HepG2 (cell line): ENCODE data around the gene UBXN1. TPM values are rescaled to one million over a fixed set of nuclear protein-coding genes. Genes with fewer than 3 reads are reported as not detected.

Source experiments
- AFF4 ChIP-seq: sonication (generic); formaldehyde crosslinking; IDR thresholded peaks from 2 replicates; pipeline ENCODE4 v1.4.0; 2020; ENCODE audit warnings: missing genetic modification reagents
- CBX5 ChIP-seq: sonication (generic); formaldehyde crosslinking; IDR thresholded peaks from 2 replicates; pipeline ENCODE4 v1.4.0; 2020; ENCODE audit warnings: missing genetic modification reagents, borderline replicate concordance
- CENPT ChIP-seq: sonication (generic); formaldehyde crosslinking; IDR thresholded peaks from 2 replicates; pipeline ENCODE4 v1.8.0; 2022; ENCODE audit warnings: low read depth, mild to moderate bottlenecking, moderate library complexity, missing genetic modification reagents
- ELF3 ChIP-seq: IDR thresholded peaks from 2 replicates; pipeline ENCODE4 v1.6.1; 2016; ENCODE audit warnings: missing genetic modification reagents, missing compliant biosample characterization
- ESRRA ChIP-seq: sonication (generic); formaldehyde crosslinking; IDR thresholded peaks from 2 replicates; pipeline ENCODE4 v1.5.1; 2020; ENCODE audit warnings: mild to moderate bottlenecking, low read depth, missing genetic modification reagents
- HOXA3 ChIP-seq: sonication (generic); formaldehyde crosslinking; IDR thresholded peaks from 2 replicates; pipeline ENCODE4 v1.5.0; 2020; ENCODE audit warnings: missing genetic modification reagents
- MED1 ChIP-seq: sonication (generic); formaldehyde crosslinking; IDR thresholded peaks from 2 replicates; pipeline ENCODE4 v1.4.0; 2020; ENCODE audit warnings: missing genetic modification reagents
- NR2C2 ChIP-seq: sonication (generic); formaldehyde crosslinking; IDR thresholded peaks from 2 replicates; pipeline ENCODE4 v1.4.0; 2020; ENCODE audit warnings: missing genetic modification reagents, mild to moderate bottlenecking, moderate library complexity, borderline replicate concordance
- SALL2 ChIP-seq: sonication (generic); formaldehyde crosslinking; IDR thresholded peaks from 2 replicates; pipeline ENCODE4 v1.8.1; 2023; ENCODE audit warnings: mild to moderate bottlenecking, missing genetic modification reagents, inconsistent platforms
- SAP130 ChIP-seq: IDR thresholded peaks from 2 replicates; pipeline ENCODE4 v1.6.1; 2016; ENCODE audit warnings: low read depth
- SMAD1 ChIP-seq: sonication (generic); formaldehyde crosslinking; IDR thresholded peaks from 2 replicates; pipeline ENCODE4 v1.4.0; 2020; ENCODE audit warnings: missing genetic modification reagents, low read depth, mild to moderate bottlenecking, borderline replicate concordance
- THAP9 ChIP-seq: sonication (generic); formaldehyde crosslinking; IDR thresholded peaks from 2 replicates; pipeline ENCODE4; 2020; ENCODE audit warnings: missing genetic modification reagents, mild to moderate bottlenecking, borderline replicate concordance
- YEATS2 ChIP-seq: sonication (generic); formaldehyde crosslinking; IDR thresholded peaks from 2 replicates; pipeline ENCODE4 v1.4.0; 2020; ENCODE audit warnings: missing genetic modification reagents, borderline replicate concordance
- ZFP62 ChIP-seq: sonication (generic); formaldehyde crosslinking; IDR thresholded peaks from 2 replicates; pipeline ENCODE4 v1.4.0; 2020; ENCODE audit warnings: missing genetic modification reagents
- ZNF431 ChIP-seq: sonication (generic); formaldehyde crosslinking; IDR thresholded peaks from 2 replicates; pipeline ENCODE4 v1.9.0; 2022; ENCODE audit warnings: missing genetic modification reagents, low read depth, mild to moderate bottlenecking, borderline replicate concordance
- ZNF607 ChIP-seq: sonication (generic); formaldehyde crosslinking; IDR thresholded peaks from 2 replicates; pipeline ENCODE4 v1.5.1; 2020; ENCODE audit warnings: missing genetic modification reagents, mild to moderate bottlenecking, borderline replicate concordance
- ZNF7 ChIP-seq: IDR thresholded peaks from 2 replicates; pipeline ENCODE4 v1.6.1; 2016; ENCODE audit warnings: missing biosample characterization, missing genetic modification reagents
- ZNF713 ChIP-seq: sonication (generic); formaldehyde crosslinking; IDR thresholded peaks from 2 replicates; pipeline ENCODE4 v1.4.0; 2020; ENCODE audit warnings: mild to moderate bottlenecking, missing genetic modification reagents
- ZNF878 ChIP-seq: sonication (generic); formaldehyde crosslinking; IDR thresholded peaks from 2 replicates; pipeline ENCODE4 v1.8.1; 2023; ENCODE audit warnings: mild to moderate bottlenecking, missing genetic modification reagents, moderate library complexity
- polyA plus RNA-seq, 8 experiments: library from polyadenylated mRNA; depleted of rRNA in 3 of 8; stranded (reverse) in 7 of 8; unstranded in 1 of 8; fragments of >200 nt; fragmentation: Illumina TruSeq in 4 of 8; extraction: Trizol in 4 of 8; gene quantifications; 2 replicates each; pipeline versions ENCODE4 v1.2.1 to v1.2.3, GENCODE V29; 2011 to 2016; ENCODE audit warnings: low read depth in 4 of 8, missing spikeins in 1 of 8, mixed read lengths in 1 of 8; ENCODE audit not compliant: insufficient read depth in 1 of 8
- total RNA-seq, 5 experiments: library from RNA; depleted of rRNA; stranded (reverse); fragments of >200 nt; fragmentation: Illumina TruSeq; extraction: Trizol; gene quantifications; 2 replicates each; pipeline ENCODE4 v1.2.3, GENCODE V29; 2016; ENCODE audit warnings: low read depth in 1 of 5
- TF ChIP-seq, protein P1 (sequence below): sonication (generic); formaldehyde crosslinking; IDR thresholded peaks from 2 replicates; pipeline ENCODE4 v1.5.0; 2020; ENCODE audit warnings: missing genetic modification reagents
- TF ChIP-seq, protein P2 (sequence below): IDR thresholded peaks from 2 replicates; pipeline ENCODE4 v1.6.1; 2012; ENCODE audit warnings: low read depth, low read length, improper control_type of control experiment

Gene UBXN1
- total and polyA plus RNA-seq, 2 of the 13 experiments (the other 11 are each of a cell fraction or from before 2014, with no cell fraction given) = 47.5 to 52.4 TPM

DNA sequence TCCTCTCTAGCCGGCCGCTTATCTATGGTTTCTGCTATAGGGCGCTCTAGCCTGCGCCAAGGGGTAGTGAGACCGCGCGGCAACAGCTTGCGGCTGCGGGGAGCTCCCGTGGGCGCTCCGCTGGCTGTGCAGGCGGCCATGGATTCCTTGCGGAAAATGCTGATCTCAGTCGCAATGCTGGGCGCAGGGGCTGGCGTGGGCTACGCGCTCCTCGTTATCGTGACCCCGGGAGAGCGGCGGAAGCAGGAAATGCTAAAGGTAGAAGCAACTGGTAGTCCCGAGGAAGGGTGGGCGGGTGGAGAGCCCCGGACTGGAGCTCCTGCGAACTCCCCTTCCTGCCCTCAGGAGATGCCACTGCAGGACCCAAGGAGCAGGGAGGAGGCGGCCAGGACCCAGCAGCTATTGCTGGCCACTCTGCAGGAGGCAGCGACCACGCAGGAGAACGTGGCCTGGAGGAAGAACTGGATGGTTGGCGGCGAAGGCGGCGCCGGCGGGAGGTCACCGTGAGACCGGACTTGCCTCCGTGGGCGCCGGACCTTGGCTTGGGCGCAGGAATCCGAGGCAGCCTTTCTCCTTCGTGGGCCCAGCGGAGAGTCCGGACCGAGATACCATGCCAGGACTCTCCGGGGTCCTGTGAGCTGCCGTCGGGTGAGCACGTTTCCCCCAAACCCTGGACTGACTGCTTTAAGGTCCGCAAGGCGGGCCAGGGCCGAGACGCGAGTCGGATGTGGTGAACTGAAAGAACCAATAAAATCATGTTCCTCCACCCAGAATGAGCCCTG lies 7.1 kb downstream of the UBXN1 start, which contains the start of the genes LBHD1 and UQCC3 (continued):
- TF ChIP-seq, protein P1, sequence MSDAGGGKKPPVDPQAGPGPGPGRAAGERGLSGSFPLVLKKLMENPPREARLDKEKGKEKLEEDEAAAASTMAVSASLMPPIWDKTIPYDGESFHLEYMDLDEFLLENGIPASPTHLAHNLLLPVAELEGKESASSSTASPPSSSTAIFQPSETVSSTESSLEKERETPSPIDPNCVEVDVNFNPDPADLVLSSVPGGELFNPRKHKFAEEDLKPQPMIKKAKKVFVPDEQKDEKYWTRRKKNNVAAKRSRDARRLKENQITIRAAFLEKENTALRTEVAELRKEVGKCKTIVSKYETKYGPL (CRISPR knock-in tag) = no peak
- TF ChIP-seq ESRRA (CRISPR knock-in tag) = peak; percentile 51
- no peak; the same call in 1 of the 2 replicates for TF ChIP-seq ZNF607 (CRISPR knock-in tag)
- peak; percentile 67; the same call in 1 of the 2 replicates for TF ChIP-seq SMAD1
- TF ChIP-seq THAP9 (CRISPR knock-in tag) = peak; percentile 86
- peak; percentile 93 for TF ChIP-seq YEATS2 (CRISPR knock-in tag)
- no peak for TF ChIP-seq CENPT (CRISPR knock-in tag)
- no peak for TF ChIP-seq ZFP62
- TF ChIP-seq, protein P2, sequence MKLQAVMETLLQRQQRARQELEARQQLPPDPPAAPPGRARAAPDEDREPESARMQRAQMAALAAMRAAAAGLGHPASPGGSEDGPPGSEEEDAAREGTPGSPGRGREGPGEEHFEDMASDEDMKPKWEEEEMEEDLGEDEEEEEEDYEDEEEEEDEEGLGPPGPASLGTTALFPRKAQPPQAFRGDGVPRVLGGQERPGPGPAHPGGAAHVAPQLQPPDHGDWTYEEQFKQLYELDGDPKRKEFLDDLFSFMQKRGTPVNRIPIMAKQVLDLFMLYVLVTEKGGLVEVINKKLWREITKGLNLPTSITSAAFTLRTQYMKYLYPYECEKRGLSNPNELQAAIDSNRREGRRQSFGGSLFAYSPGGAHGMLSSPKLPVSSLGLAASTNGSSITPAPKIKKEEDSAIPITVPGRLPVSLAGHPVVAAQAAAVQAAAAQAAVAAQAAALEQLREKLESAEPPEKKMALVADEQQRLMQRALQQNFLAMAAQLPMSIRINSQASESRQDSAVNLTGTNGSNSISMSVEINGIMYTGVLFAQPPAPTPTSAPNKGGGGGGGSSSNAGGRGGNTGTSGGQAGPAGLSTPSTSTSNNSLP = peak; percentile 41; the same call in 1 of the 2 replicates
- no peak; the same call in 1 of the 2 replicates for TF ChIP-seq CBX5 (CRISPR knock-in tag)
- no peak for TF ChIP-seq AFF4 (CRISPR knock-in tag)
- TF ChIP-seq HOXA3 (CRISPR knock-in tag) = peak; percentile 63
- peak; percentile 69; the same call in 1 of the 2 replicates for TF ChIP-seq ZNF431 (CRISPR knock-in tag)
- TF ChIP-seq NR2C2 = peak; percentile 87
- peak; percentile 89 for TF ChIP-seq SAP130
- no peak for TF ChIP-seq ZNF7 (CRISPR knock-in tag)
- no peak for TF ChIP-seq ZNF878
- no peak for TF ChIP-seq ELF3 (CRISPR knock-in tag)
- peak; percentile 67 for TF ChIP-seq MED1 (CRISPR knock-in tag)
- 0 out of 2 replicates have a peak, but pooled peaks have one; percentile 38 for TF ChIP-seq ZNF713 (CRISPR knock-in tag)
- no peak for TF ChIP-seq SALL2 (CRISPR knock-in tag)
